Measurements from ENCODE around the gene PRKAA2. TPM values are rescaled to one million over a fixed set of nuclear protein-coding genes. Genes with fewer than 3 reads are reported as not detected.

The PRKAA2 gene
- total RNA-seq, 1 experiment from 2014 or later, result 4.0 TPM

- H2AFZ ChIP-seq (ENCODE audit: low read length), result no peak overlapping the region
- no peak overlapping the region for H2BK12ac ChIP-seq (ENCODE audit: insufficient read length, low read depth, low read length)
- H3K27ac ChIP-seq (ENCODE audit: insufficient read length, low read depth, low read length), result no peak overlapping the region
- no peak overlapping the region for H2BK15ac ChIP-seq (ENCODE audit: low read depth, low read length)
- no peak overlapping the region for H3K9ac ChIP-seq (ENCODE audit: extremely low read depth, insufficient read length, low read length)
- H3K27ac Mint-ChIP-seq, result no peak overlapping the region
- H3K36me3 Mint-ChIP-seq (ENCODE audit: insufficient read depth in 1 of 3, low read depth in 3 of 3), result no peaks in the 10 kb centered on the region
- no peak for DNase-seq
- H3K23me2 ChIP-seq (ENCODE audit: insufficient read length, low read depth, low read length, poor library complexity, severe bottlenecking), result no peaks in the 10 kb centered on the region
- H3K9me3 Mint-ChIP-seq, result no peaks in the 10 kb centered on the region
- no peak overlapping the region for H3T11ph ChIP-seq (ENCODE audit: low read length)
- H3K79me1 ChIP-seq (ENCODE audit: insufficient read depth, low read depth, low read length, poor library complexity, severe bottlenecking), result no peaks in the 10 kb centered on the region
- no peaks in the 10 kb centered on the region for H3K79me2 ChIP-seq (ENCODE audit: insufficient read depth, low read length)
- TF ChIP-seq CTCF (conservative IDR thresholded peaks at IDR 0.05), result no peak
- no peak overlapping the region for H2BK5ac ChIP-seq (ENCODE audit: insufficient read length, low read length)
- no peak overlapping the region for H2BK120ac ChIP-seq (ENCODE audit: low read depth, low read length, poor library complexity, severe bottlenecking)
- H4K8ac ChIP-seq (replicated peaks; ENCODE audit: insufficient read length, low read depth, low read length), result no peak overlapping the region
- H3K4me1 ChIP-seq (ENCODE audit: insufficient read depth, low read length), result no peaks in the 10 kb centered on the region
- no peak overlapping the region for H3K56ac ChIP-seq (ENCODE audit: insufficient read length, low read depth, low read length)
- H3K27me3 ChIP-seq (ENCODE audit: insufficient read depth, low read length), result no peaks in the 10 kb centered on the region; the same call in 1 of the 2 replicates
- no CpG with 5 or more reads among the region's 1 CpG for WGBS (ENCODE audit: extremely low coverage, insufficient read length, low lambda C conversion rate)
- no peak overlapping the region for H3K4me2 ChIP-seq (ENCODE audit: insufficient read depth, insufficient read length, low read length)
- H4K20me1 ChIP-seq (ENCODE audit: control insufficient read depth, insufficient read depth, insufficient read length), result no peaks in the 10 kb centered on the region
- H3K4ac ChIP-seq (ENCODE audit: low read depth, low read length), result no peak overlapping the region
- peaks cover 14% of the 10 kb centered on the region for H3K27me3 Mint-ChIP-seq (ENCODE audit: low read depth)
- H3K9me3 ChIP-seq (ENCODE audit: control insufficient read depth, low read depth, low read length), result no peaks in the 10 kb centered on the region
- H3K4me3 Mint-ChIP-seq, result no peak overlapping the region
- H2AK5ac ChIP-seq (ENCODE audit: insufficient read length, low read length), result no peak overlapping the region
- H4K91ac ChIP-seq (ENCODE audit: insufficient read length, low read depth, low read length), result no peak overlapping the region
- no peak overlapping the region for H3K23ac ChIP-seq (ENCODE audit: insufficient read length, low read depth, low read length)
- peaks cover 2 to 3% of the 10 kb centered on the region in 2 experiments; a peak in 2 of 4 replicates for H3K4me1 Mint-ChIP-seq
- H4K5ac ChIP-seq (ENCODE audit: insufficient read length, low read depth, low read length), result no peak overlapping the region
- no peak overlapping the region for H3K18ac ChIP-seq (ENCODE audit: insufficient read length, low read depth, low read length)
- H2BK20ac ChIP-seq (ENCODE audit: low read depth, low read length, poor library complexity, severe bottlenecking), result no peak overlapping the region
- H3K14ac ChIP-seq (ENCODE audit: insufficient read depth, low read length), result no peak overlapping the region
Measured at GRCh38 chr1:56638248-56638647, 6.9 kb upstream of the PRKAA2 start.

All from H9 (cell line).